Measurements from ENCODE around the gene PAWR. TPM values are rescaled to one million over a fixed set of nuclear protein-coding genes. Genes with fewer than 3 reads are reported as not detected.
A peak's percentile ranks its signal among the peaks of the same experiment; 100 is the strongest.

The PAWR gene, protein sequence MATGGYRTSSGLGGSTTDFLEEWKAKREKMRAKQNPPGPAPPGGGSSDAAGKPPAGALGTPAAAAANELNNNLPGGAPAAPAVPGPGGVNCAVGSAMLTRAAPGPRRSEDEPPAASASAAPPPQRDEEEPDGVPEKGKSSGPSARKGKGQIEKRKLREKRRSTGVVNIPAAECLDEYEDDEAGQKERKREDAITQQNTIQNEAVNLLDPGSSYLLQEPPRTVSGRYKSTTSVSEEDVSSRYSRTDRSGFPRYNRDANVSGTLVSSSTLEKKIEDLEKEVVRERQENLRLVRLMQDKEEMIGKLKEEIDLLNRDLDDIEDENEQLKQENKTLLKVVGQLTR
- total RNA-seq, result 10 to 100 TPM; 25.0 to 62.3 (median 28.9) TPM
- long read RNA-seq, result 0 reads

- intact Hi-C loops (cut with DNase I), result loop anchor here in 1 of 2 donors (5.0 kb wide), 1 partner anchor 134 kb away; no protein-coding TSS in a partner anchor
- peak within 1 kb of the TSS; percentile 78 to 91 (median 81) for H3K4me3 ChIP-seq
- H3K36me3 ChIP-seq, result no peaks in the 10 kb centered on the region
- peak; percentile 93 for TF ChIP-seq POLR2A (IDR thresholded peaks at IDR 0.05)
- TF ChIP-seq, protein P1, sequence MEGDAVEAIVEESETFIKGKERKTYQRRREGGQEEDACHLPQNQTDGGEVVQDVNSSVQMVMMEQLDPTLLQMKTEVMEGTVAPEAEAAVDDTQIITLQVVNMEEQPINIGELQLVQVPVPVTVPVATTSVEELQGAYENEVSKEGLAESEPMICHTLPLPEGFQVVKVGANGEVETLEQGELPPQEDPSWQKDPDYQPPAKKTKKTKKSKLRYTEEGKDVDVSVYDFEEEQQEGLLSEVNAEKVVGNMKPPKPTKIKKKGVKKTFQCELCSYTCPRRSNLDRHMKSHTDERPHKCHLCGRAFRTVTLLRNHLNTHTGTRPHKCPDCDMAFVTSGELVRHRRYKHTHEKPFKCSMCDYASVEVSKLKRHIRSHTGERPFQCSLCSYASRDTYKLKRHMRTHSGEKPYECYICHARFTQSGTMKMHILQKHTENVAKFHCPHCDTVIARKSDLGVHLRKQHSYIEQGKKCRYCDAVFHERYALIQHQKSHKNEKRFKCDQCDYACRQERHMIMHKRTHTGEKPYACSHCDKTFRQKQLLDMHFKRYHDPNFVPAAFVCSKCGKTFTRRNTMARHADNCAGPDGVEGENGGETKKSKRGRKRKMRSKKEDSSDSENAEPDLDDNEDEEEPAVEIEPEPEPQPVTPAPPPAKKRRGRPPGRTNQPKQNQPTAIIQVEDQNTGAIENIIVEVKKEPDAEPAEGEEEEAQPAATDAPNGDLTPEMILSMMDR (IDR thresholded peaks at IDR 0.05), result peak in 3 of 4 donors; percentile 31 to 43 (median 35)
- ATAC-seq (peak; percentile 71 to 90 (median 84)), DNase-seq (peak; percentile 87 to 90 (median 88))
- H3K27ac ChIP-seq, result peak within 1 kb of the TSS; percentile 87 to 91 (median 89)
- no peaks in the 10 kb centered on the region for H3K9me3 ChIP-seq
- WGBS (ENCODE audit: insufficient coverage, low coverage, low lambda C conversion rate, missing lambda C conversion rate), result 1% methylated on average over 58 of the region's 107 CpGs
- no peaks in the 10 kb centered on the region for H3K27me3 ChIP-seq
- H3K4me1 ChIP-seq, result peaks cover 0 to 9% (median 5%) of the 10 kb centered on the region in 4 donors
Observed at GRCh38 chr12:79690638-79691510, at the start of gene PAWR. TSS of gene PAWR (minus strand) at chr12:79690964. CDS start at chr12:79690244, 720 bp downstream.

GRCh38 chr12:79737875-79738718 lies 47.3 kb upstream of the PAWR start:
- Histone ChIP-seq H3K4me1 (peaks cover 0 to 8% (median 0%) of the 10 kb centered on the region in 4 donors), H3K4me3 (no peak overlapping the region), H3K27ac (no peak overlapping the region), H3K27me3 (no peaks in the 10 kb centered on the region), H3K9me3 (no peaks in the 10 kb centered on the region), H3K36me3 (no peaks in the 10 kb centered on the region)
- 4% methylated on average over 4 of the region's 4 CpGs for WGBS (ENCODE audit: insufficient coverage, low coverage, low lambda C conversion rate, missing lambda C conversion rate)
- ATAC-seq (peak; percentile 85 to 92 (median 87)), DNase-seq (peak in 1 of 3 donors; percentile 51)
- intact Hi-C loops (cut with DNase I), result no loop called here
- TF ChIP-seq POLR2A (IDR thresholded peaks at IDR 0.05), result no peak
- TF ChIP-seq, protein P1 (IDR thresholded peaks at IDR 0.05), result peak; percentile 65 to 71 (median 68)

DNA sequence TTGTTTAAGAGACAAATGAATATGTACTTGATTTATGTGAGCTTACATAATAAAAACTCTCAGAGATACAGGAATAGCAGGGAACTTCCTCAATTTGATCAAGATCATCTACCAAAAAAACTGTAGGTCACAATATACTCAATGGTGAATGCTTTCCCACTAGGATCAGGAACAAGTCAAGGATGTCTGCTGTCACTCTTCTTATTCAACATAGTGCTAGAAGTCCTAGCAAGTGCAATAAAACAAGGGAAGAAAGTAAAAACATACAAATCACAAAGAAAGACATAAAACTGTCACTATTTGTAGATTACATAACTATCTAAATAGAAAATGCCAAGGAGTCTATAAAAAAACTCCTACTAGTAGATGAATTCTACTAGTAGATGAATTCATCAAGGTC lies 41.9 kb upstream of the PAWR start:
- H3K4me3 ChIP-seq, result no peak overlapping the region
- intact Hi-C loops (cut with DNase I), result no loop called here
- H3K27ac ChIP-seq, result no peak overlapping the region
- TF ChIP-seq, protein P1 (IDR thresholded peaks at IDR 0.05), result no peak
- TF ChIP-seq POLR2A (IDR thresholded peaks at IDR 0.05), result no peak
- no peaks in the 10 kb centered on the region for H3K36me3 ChIP-seq
- H3K9me3 ChIP-seq, result no peaks in the 10 kb centered on the region
- DNase-seq (no peak), ATAC-seq (no peak)
- no peaks in the 10 kb centered on the region for H3K4me1 ChIP-seq
- H3K27me3 ChIP-seq, result no peaks in the 10 kb centered on the region

GRCh38 chr12:79725987-79726386 lies 35.2 kb upstream of the PAWR start:
- ATAC-seq, result no peak
- Histone ChIP-seq H3K27ac (no peak overlapping the region), H3K4me3 (no peak overlapping the region), H3K4me1 (no peaks in the 10 kb centered on the region), H3K27me3 (no peaks in the 10 kb centered on the region), H3K9me3 (no peaks in the 10 kb centered on the region), H3K36me3 (no peaks in the 10 kb centered on the region)
- intact Hi-C loops (cut with DNase I), result no loop called here
- 93% methylated on average over 1 of the region's 1 CpG for WGBS (ENCODE audit: insufficient coverage, low coverage, low lambda C conversion rate, missing lambda C conversion rate)
- TF ChIP-seq POLR2A (IDR thresholded peaks at IDR 0.05), result no peak
- TF ChIP-seq, protein P1 (IDR thresholded peaks at IDR 0.05), result no peak
- DNase-seq, result no peak

All from right lobe of liver (tissue), 6 donors.